GM19463 (cell line): ENCODE measurements around the gene CA12.
"Not testable (repeated sequence)": the region's sequence is repeated elsewhere in the genome, so short reads cannot be mapped to it uniquely, and the experiment has no call there.

Experiments
- ATAC-seq: cut with Tn5 transposase; IDR thresholded peaks from one replicate; pipeline ENCODE4 v1.9.1; 2021; ENCODE audit warnings: mild to moderate bottlenecking, moderate library complexity; ENCODE audit not compliant: unreplicated experiment

The CA12 gene

GRCh38 chr15:63339836-63340235 is 41.8 kb downstream of the CA12 start:
- ATAC-seq = no peak

DNA sequence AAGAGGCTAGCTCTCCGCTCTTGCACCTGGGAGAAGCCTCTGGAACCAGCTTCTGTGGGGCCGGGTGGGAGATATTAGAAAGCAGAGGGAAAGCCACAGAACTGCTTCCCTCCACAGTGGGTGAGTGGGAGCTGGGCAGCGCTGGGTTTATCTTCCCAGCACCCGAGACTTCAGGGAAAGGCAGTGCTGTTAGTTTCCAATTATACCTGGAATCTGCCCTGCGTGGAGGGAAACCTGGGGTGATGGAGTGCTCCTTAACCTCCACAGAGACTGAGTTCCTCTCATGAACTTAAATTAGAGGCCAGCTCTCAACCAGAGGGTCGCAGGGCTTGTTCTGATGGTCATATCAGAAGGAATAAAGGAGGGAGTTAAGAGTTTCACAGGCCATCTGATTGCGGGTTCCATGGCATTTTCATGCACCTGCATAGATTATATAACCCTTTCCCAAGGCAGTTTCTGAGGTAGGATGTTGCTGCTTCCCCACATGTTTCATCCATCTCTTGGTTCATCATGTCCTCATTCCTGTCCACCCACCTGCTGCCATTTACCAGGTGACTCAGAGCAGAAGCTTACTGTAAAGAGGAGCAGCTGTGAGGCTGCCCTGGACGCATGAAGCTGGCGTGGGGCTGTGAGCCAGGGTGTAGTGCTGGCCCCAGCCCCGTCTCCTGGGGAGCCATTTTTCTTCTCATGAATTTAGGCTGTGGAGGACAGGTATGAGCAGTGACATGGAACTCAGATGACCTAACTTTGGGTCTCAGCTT is 42.5 kb downstream of the CA12 start:
- no peak for ATAC-seq

DNA sequence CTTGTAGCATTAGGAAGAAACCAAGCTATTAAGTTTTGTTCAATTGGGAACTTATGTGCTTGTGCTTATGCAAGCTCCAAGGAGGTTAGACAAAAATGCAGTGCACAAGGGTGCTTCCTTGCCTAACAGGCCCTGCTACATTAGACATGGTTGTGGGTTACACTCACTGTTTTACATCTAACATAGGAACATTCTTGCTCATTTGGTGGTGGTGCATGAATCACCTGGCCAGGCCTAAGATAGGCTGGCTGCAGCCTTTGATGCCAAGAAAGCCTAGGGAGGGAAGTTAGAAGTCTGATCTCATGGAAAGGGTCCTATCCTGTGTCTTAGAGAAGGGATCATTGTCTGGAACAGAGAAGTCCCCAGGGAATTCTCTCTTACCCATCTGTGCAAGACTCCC is 43.5 kb downstream of the CA12 start:
- no peak for ATAC-seq

DNA sequence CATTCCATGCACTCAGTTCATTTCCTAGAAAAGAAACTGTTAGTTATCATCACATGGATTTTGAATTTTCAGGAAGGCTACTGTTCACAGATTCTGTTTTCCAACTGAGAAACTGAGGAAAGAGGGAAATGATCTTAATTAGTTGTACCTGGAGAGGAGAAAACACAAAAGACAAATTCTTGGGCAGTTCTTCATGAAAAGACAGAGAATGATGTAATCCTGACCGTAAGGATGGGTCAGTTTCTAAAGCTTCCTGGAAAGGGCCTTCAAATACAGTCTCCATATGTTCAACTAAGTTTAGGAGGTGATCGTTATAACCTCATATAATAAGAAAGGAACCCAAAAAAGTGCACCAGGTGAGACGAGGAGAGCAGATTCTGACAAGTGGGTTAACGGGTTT is 44.6 kb downstream of the CA12 start:
- no peak for ATAC-seq

DNA sequence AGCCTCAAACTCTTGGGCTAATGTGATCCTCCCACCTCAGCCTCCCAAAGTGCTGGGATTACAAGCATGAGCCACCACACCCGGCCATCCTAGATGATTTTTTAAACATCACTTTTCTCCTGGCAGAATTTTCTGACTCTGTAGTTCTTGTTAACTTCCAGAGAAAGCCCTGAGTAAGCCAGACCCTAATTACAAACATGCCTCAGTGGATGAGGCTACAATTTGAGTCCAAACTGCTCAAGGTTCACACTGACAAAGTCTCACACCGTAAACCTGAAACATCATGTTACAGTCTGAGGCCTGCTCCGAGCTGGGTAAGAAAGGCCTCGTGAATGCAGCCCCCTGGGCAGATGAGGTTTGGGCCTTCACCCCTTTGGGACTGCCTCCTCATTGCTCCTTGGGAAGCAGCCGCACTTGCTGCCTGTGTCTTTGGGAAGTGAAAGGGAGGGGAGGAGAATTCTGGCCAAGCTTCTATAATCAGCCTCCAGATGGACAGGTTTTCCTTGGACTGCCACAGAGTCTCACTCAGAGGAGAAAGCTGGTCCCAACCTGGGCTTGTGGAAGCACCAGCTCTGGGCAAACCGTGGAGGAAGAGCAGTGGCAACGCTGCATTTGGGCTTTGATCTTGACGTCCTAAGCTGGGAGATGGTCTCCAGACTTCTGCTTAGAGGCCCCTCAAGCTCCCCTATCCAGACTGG is 46.0 kb downstream of the CA12 start:
- no peak for ATAC-seq

DNA sequence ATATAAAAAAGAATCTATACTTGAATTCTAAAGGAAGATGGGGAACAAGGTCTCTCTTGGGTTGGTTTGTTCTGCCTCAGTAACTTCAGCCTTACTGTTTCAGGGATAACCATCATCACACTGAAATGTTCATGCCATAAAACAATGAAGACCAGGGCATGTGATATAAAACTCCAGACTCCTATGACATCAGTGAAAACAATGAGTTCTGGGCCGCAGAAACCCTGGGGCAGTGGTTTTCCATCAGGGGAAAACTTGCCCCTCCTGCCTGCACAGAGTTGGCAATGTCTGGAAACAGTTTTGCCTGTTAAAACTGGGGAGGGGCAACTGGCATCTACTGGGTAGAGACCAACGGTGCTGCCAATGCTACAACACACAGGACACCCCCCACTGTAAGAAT is 46.8 kb downstream of the CA12 start:
- ATAC-seq = no peak

DNA sequence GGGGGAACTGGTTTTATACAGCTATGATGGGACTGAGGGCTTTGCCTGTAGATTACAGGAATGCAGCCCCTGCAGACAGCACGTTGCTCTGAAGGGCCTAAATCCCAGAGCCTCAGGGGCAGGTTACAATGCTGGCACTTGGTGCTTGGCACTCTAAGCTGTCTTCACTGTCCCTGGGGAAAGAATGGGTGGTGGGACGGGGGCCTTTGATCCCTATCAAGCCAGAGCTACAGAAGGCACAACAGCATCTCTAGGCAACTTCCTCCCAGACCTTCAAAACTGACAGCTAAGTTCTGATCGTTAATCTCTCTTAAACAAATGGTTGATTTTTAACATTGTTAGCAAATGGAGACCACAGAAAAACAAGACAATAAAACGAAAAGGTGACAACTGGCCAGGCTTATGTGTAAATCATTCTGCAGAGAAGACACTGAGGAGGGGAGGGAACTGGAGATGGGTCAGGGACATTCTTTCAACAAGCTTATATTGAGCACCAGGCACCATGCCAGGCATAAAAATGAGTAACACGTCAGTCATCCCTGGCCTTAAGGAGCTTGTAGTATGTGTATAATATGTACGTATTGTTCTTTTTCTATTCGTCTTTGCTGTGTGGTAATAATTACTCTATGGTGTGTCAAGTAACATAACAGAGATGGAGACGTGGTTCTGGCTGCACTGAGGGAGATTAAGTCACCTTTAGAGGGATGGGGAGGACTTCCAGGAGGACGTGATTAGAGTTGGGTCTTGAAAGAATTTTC is 49.1 kb downstream of the CA12 start:
- ATAC-seq = no peak

- no peak for ATAC-seq
Observed at GRCh38 chr15:63331456-63331855, 50.2 kb downstream of the CA12 start.

GRCh38 chr15:63330926-63331325 is 50.7 kb downstream of the CA12 start:
- ATAC-seq = no peak

DNA sequence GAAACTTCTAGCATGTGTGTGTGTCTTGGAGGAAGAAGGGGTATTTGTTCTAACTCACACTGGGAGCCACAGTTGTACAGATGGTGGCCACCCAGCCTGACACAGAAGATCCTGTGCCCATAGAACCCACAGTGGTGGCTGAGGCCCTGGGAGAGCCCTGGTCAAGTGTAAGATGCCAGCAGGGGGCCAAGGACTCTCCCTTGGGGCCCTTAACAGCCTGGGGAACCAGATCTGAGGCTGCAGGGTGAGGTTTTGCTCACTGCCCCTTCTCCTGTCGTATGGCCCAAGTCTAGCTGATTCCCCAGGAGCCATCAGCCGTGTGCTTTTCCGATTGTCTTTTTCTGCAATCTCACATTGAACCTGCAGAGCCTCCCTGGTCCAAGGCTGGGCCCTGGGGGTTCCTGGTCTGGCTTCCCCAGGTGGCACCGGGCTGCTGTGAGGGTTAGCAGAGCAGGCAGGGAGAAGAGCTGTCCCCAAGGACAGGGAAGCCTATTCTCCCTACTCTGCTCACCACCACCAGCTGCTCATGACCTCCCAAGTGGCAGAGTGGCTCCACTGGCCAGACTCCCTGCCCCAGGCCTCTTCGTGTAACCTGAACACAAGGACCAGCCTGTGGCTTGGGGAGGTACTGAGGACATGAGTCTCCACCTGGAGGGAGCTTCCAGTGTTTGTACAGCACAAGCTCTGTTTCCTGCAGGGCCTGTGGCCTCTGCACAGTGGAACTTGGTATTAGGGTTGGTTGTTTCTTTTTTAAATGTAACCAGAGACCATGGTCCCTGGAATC is 51.9 kb downstream of the CA12 start:
- ATAC-seq = no peak

- ATAC-seq = no peak
Observed at GRCh38 chr15:63327648-63328421, 53.8 kb downstream of the CA12 start.

- ATAC-seq = no peak
Observed at GRCh38 chr15:63324770-63325169, 56.9 kb downstream of the CA12 start.

GRCh38 chr15:63323798-63324563 is 57.7 kb downstream of the CA12 start:
- ATAC-seq = no peak

- no peak for ATAC-seq
Observed at GRCh38 chr15:63322541-63322940, 59.1 kb downstream of the CA12 start.

- no peak for ATAC-seq
Observed at GRCh38 chr15:63321462-63321861, 60.2 kb downstream of the CA12 start.

- not testable (repeated sequence) for ATAC-seq
Observed at GRCh38 chr15:63320981-63321380, 60.7 kb downstream of the CA12 start.

DNA sequence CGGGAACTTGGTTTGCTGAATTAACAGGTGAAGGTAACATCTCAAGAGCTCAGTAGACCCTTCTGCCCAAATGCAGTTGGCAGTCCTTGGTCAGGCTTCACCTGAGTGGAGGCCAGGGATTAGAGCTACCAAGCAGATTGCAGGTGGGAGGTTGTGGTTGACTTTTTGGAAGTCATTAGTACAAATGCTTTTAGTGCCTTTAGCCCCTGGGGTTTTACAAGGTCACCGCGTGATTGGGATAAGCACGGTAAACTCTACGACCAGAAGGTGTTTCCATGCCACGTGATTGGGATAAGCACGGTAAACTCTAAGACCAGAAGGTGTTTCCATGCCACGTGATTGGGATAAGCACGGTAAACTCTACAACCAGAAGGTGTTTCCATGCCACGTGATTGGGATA is 61.2 kb downstream of the CA12 start:
- ATAC-seq = not testable (repeated sequence)

DNA sequence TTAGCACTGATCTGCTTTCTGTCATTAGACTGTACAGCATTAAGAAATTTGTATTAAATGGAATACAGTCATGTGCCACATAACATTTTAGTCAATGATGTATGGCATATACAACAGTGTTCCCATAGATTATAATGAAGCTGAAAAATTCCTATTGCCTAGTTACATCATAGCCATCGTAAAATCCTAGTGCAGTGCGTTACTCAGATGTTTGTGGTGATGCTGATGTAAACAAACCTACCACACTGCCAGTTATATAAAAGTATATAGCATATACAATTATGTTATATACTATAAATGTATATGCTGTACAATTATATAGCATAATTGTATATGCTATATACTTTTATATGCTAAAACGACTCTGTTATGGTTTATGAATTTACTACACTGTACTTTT is 62.6 kb downstream of the CA12 start:
- ATAC-seq = no peak

DNA sequence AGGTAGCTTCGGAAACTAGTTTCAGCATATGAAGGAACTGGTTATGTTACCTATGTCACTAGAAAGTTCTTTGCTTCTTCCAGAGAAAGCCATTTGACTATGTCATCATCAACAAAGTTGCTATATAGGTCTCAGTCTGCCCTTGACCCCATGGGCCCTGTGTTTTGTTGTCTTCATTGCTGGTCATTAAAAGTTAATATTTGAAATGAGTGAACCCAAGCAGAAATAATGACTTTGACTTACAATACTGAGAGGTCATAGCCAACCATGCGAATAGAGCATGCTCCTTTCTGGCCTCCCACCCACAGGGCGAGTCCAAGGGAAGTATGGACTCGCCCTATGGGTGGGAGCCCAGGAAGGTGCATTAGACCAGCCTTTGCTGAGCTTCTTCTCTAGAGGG is 63.3 kb downstream of the CA12 start:
- no peak for ATAC-seq

DNA sequence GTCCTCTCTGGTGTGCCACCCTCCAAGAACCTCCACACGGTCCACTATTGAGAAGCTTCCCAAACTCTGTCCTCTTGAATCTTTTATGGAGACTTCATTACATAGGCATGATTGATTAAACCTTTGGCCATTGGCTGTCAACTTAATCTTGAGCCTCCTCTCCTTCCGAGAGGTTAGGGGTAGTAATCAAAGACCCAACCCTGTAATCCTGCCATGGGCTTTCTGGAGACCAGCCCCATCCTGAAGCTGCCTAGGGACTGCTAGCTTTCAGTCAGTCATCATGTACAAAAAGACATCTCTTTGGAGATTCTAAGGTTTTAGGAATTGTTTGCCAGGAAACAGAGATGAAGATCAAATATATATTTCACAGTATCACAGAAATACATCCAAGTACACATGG is 67.2 kb downstream of the CA12 start:
- no peak for ATAC-seq
